MV-4-11 (cell line): ENCODE data around the gene TOR3A.
A peak's percentile ranks its signal among the peaks of the same experiment; 100 is the strongest.
"Not testable (repeated sequence)": the region's sequence is repeated elsewhere in the genome, so short reads cannot be mapped to it uniquely, and the experiment has no call there.

ENCODE experiments used
- DNase-seq: peaks from one replicate; lab custom pipeline; 2025; lab: John Stamatoyannopoulos, UW

Gene TOR3A

DNA sequence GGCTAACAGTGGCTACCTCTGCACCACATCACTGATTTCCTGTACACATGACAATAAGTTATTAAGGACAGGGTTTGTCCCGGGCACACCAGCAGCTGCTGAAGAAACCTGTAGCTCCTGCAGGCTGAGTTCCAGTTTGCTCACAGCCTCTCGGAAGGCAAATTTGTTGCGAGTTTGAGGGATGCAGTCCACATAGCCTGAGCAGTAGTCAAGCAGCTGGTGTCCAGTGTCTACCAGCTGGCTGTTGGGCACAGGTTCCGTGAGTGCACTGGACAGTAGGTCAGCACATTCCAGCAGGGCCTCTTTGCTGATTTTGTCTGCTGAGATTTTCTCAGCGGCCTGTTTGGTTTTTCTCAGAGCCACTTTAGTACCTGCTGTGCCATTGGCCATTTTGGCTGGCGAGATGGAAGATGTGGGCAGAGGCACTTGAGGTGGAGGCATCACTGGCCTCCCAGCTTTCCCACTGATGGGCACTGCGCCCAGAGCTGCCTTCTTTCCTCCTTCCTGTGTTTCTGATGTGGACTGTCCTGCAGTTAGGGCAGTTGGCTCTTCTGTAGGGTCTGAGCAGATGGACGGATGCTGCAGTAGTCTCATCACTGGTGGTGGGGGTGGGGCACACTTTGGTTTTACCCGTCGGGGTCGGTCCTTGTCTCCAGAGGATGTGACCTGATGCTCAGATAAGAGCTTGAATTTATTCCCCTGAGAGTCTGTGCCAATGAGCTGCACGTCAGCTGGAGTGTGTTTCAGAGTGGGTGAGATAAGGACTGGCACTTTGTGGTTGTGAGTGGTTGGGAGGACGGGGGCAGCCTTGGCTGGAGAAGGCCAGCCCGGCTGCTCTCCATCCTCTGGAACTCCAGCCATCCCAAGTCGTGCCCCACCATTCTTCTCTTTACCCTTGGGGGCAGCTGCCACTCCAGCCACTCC is 26.1 kb downstream of the TOR3A start:
- no peak for DNase-seq

DNA sequence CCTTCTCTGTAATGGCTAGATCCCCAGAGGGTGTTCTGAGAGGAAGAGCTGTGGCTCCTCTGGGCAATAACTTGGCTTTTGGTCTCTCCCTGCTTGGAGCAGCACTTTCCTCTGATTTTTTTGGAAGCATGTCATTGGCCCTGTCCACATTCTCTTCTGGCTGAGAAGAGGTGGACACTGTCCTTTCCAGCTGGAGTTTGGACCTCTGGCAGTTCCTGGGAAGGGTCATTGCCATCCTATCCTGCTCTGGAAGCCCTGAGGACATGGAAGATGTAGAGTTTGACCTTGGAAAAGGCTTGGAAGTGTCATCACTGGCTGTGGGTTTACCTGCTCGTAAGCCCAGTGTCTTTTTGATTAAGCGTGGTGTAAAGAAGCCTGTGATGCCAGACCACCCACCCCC is 26.8 kb downstream of the TOR3A start:
- DNase-seq, result no peak

GRCh38 chr1:179115181-179115580 is 33.3 kb downstream of the TOR3A start:
- DNase-seq, result no peak

DNA sequence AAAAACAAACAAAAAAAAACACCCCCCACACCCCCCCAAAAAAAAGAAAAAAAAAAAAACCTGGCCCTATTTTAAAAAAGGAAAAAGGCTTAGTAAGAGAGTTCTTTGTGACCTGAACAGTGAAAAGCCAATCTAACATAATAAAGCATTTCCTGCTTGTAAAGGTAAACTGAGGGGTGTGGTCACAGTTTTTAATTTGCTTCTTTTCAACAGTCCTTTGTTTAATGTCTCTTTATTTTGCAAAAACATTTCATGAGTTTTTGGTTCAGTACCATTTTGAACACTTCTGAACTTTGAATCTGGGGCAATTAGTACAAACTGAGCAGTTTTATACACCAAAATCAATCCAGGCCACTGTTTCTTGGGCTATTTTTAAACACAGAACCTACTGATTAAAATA is 37.6 kb downstream of the TOR3A start:
- no peak for DNase-seq

DNA sequence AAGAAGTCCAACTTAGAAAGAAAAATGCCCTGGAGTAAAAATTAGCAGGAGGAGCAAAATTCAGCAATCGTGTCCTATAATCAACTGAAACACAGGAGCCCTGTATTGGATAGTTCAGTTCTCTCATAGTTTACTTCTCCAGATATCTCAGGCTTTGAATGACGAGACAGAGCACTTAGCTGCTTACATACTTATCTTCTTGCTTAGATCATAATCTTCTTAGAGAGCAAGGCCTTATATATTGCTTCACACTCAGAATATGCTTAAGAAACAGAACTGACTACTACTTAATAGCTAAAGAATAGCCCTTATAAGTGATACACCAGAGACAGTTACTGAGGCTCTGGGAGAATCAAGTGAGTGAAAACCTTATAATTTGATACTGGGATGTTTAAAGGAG is 38.9 kb downstream of the TOR3A start:
- no peak for DNase-seq

DNA sequence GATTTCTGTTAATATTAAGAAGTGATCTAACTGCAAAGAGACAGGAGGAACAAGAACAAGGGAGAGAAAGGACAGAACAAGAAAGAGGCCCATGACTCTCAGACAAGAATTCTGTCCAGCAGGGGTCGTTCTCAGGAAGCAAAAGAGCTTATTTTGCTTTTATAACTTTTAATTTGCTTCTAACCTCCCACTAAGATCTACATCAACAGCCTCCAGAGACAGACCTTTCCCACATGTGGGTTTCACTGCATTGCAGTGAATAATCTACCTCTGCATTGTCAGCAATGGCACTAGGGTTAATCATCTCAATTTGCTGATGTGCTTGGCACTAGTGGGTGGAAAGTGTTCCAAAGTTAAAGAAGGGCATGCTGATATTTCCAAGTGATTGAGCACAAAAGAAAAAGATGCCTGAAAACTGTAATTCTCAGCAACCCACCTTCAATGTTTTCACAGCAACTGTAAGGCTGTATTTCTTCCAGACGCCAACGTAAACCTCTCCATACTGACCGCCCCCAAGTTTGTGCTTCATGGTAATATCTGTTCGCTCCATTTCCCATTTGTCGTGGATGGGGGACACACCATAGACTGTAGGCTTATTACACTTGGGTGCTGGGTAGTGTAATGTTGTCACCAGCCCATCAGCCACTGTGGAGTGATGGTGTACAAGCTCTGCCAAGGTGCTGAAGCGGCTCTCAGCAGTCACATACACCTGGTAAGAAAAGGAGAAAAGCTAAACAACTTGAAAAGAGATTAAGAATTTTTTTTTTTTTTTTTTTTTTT is 39.5 kb downstream of the TOR3A start:
- peak; percentile 38 for DNase-seq

- DNase-seq, result no peak
Observed at GRCh38 chr1:179124873-179125272, 43.0 kb downstream of the TOR3A start.

GRCh38 chr1:179126338-179127060 is 44.6 kb downstream of the TOR3A start:
- no peak for DNase-seq

- DNase-seq, result no peak
Observed at GRCh38 chr1:179127163-179127895, 45.5 kb downstream of the TOR3A start.

DNA sequence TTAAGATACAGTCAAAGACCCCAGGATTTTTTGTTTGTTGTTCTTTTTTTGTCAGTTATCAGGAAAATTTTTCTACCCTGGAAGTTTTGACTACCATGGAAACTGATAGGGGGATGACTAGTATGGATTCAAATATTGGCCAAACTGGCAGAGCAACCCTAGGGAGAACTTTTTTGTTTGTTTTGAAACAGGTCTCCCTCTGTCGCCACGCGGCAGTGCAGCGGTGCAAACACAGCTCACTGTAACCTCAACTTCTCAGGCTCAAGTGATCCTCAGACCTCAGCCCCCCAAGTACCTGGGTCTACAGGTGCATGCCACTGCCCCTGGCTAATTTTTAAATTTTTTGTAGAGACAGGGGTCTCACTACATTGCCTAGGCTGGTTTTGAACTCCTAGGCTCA is 46.6 kb downstream of the TOR3A start:
- DNase-seq, result no peak

GRCh38 chr1:179129702-179130473 is 48.0 kb downstream of the TOR3A start:
- peak; percentile 82 for DNase-seq

GRCh38 chr1:179135168-179135567 is 53.3 kb downstream of the TOR3A start:
- not testable (repeated sequence) for DNase-seq

GRCh38 chr1:179135707-179136106 is 53.8 kb downstream of the TOR3A start:
- not testable (repeated sequence) for DNase-seq

DNA sequence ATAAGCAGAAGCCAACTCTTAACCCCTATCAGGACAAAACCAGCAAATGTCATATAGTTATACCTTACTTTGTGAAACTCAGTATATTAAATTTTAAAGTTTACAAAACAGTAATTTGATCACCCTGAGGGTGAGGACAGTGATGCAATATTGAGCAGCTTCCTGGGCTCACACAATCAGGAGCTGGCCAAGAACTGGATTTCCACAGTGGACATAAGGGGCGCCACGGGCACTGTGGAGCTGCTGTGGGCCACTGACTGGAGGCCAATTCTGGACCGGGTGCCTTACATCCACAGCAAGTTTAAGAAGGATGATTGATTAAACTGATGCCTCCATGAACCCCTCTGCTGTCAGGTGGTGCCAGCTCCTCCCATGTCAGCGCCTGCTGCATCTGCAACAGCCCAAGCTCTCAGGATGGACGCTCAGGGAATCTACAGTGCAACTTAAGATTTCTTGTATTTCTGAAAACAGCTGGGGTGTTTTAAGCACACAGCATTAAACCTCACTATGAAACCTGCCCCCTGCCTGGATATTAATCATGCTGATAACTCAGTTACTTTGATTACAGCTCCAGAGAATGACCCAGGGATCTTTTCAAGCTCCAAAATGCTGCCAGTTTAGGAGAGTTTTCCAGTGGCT is 55.9 kb downstream of the TOR3A start:
- no peak for DNase-seq

GRCh38 chr1:179138755-179139154 is 56.9 kb downstream of the TOR3A start:
- DNase-seq, result not testable (repeated sequence)

GRCh38 chr1:179141592-179142251 is 59.9 kb downstream of the TOR3A start:
- DNase-seq, result peak; percentile 13

DNA sequence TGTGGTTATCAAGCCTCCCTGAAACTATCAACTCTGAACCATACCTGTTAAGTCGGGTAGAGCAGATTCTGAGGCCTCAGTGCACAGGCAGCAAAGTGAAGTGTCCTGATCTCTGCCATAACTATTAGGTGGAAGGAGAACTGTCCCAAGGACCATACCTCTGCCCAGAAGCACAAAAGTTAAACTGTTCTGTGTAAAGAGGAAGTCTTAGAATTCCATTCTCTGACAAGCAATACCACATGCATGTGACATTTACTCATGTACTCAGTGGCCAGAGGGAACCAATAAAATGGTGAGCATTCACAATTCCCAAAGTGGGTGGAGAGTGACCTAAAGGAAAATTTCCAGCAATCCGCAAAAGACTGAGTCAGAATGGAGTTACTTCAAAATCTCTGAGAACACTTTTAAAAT is 61.0 kb downstream of the TOR3A start:
- DNase-seq, result peak; percentile 63

DNA sequence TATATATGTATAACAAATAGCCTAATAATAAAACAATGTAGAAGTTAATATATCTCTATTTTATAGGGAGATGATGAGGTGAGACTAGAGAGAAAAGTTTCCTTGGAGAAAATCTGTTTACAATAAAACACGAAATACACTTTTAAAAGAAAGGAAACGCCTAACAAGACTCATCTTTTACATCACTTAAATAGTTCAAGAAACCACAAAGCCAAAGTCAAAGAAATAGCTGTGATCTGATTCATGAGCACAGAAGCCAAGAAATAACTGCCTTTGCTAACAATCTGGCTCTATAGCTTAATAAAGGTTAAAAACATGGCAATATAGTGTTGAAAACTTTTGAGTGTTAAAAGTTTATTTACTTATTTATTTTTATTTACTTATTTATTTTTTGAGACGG is 61.5 kb downstream of the TOR3A start:
- DNase-seq, result peak; percentile 45

DNA sequence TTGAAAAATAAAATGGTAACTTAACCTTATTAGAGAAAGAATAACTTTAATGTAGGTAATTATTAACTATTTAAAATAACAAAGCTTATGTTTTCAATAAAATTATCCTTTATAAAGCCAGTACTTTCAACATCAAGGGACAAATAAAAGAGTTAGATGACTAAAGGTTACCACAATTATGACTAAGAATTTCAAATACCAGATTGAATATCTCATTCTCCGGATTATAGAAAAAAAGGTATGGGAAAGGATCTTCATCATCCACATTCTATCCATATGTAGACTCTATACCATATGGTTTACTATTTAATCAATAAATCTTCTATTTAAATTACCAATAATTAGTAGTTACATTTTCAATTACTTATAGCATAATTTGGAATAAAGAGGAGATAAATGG is 62.8 kb downstream of the TOR3A start:
- DNase-seq, result no peak

DNA sequence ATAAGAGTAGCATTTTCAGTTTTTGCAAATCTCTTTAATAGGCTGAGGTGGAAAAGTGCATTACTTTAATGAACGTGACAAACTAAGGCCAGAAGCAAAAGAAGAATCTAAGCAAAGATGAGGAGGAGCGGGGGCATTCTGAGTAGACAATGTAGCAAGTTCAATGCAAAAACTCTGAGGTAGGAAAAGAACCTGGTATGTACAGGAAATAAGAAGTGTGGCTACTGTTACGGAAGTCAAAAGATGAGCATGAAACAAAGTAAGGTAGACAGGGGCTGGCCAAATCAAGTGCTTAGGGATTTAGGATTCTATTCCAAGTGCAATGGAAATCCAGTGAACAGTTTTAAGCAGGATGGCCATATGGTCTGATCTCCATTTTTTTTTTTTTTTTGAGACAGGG is 63.7 kb downstream of the TOR3A start:
- DNase-seq, result no peak
